Liver (tissue), 9 donors: ENCODE results near the gene MRO. TPM values are rescaled to one million over a fixed set of nuclear protein-coding genes. Genes with fewer than 3 reads are reported as not detected.

ENCODE experiments used
- DNase-seq: peaks from one replicate; pipeline ENCODE4 v3.0.0-alpha.2; 2017; ENCODE audit warnings: low spot score
- H3K27ac ChIP-seq, 2 donors: one replicate each; pipeline ENCODE4 v1.7.0; 2013; ENCODE audit warnings: inconsistent platforms in 2 of 2, low read length in 2 of 2, control low read depth in 1 of 2, low read depth in 1 of 2, mild to moderate bottlenecking in 1 of 2
- H3K27me3 ChIP-seq, 4 donors: one replicate each; pipeline versions ENCODE4 v1.6.1 to v1.7.0; 2013; ENCODE audit warnings: low read length in 3 of 4, inconsistent platforms in 1 of 4, mild to moderate bottlenecking in 1 of 4, moderate library complexity in 1 of 4; ENCODE audit not compliant: control insufficient read depth in 4 of 4, insufficient read depth in 4 of 4
- H3K36me3 ChIP-seq, 4 donors: one replicate each; pipeline versions ENCODE4 v1.6.1 to v1.7.0; 2013; ENCODE audit warnings: low read length in 3 of 4, mild to moderate bottlenecking in 3 of 4, low read depth in 1 of 4, moderate library complexity in 1 of 4; ENCODE audit not compliant: control insufficient read depth in 4 of 4, insufficient read depth in 3 of 4
- H3K4me1 ChIP-seq, 4 donors: one replicate each; pipeline versions ENCODE4 v1.6.1 to v1.7.0; 2013; ENCODE audit warnings: low read length in 3 of 4, mild to moderate bottlenecking in 3 of 4, moderate library complexity in 1 of 4; ENCODE audit not compliant: control insufficient read depth in 4 of 4, insufficient read depth in 4 of 4
- H3K4me3 ChIP-seq, 3 donors: one replicate each; pipeline versions ENCODE4 v1.6.1 to v1.7.0; 2013; ENCODE audit warnings: low read length in 3 of 3, control low read depth in 1 of 3, low read depth in 1 of 3, mild to moderate bottlenecking in 1 of 3
- H3K9ac ChIP-seq, 2 donors: one replicate each; pipeline ENCODE4 v1.7.0; 2013; ENCODE audit warnings: low read length in 2 of 2, mild to moderate bottlenecking in 2 of 2, moderate library complexity in 2 of 2, control low read depth in 1 of 2, low read depth in 1 of 2
- H3K9me3 ChIP-seq, 4 donors: one replicate each; pipeline versions ENCODE4 v1.6.1 to v1.7.0; 2013; ENCODE audit warnings: low read length in 3 of 4; ENCODE audit not compliant: control insufficient read depth in 4 of 4
- EGR1 ChIP-seq, 2 donors: IDR thresholded peaks; 2 replicates each; pipeline ENCODE4 v1.6.1; 2016 to 2018; ENCODE audit warnings: antibody characterized with exemption in 2 of 2, low read depth in 2 of 2
- FOXA1 ChIP-seq: IDR thresholded peaks from 2 replicates; pipeline ENCODE4 v1.6.1; 2016; ENCODE audit warnings: antibody characterized with exemption
- GABPA ChIP-seq, 2 donors: IDR thresholded peaks in 1 of 2; conservative IDR thresholded peaks in 1 of 2; 2 replicates each; pipeline ENCODE4 v1.6.1; 2016; ENCODE audit warnings: antibody characterized with exemption in 2 of 2, mild to moderate bottlenecking in 1 of 2, moderate library complexity in 1 of 2
- HNF4A ChIP-seq, 2 donors: conservative IDR thresholded peaks; 2 replicates each; pipeline ENCODE4 v1.6.1; 2016; ENCODE audit warnings: antibody characterized with exemption in 2 of 2, mild to moderate bottlenecking in 2 of 2
- HNF4G ChIP-seq: IDR thresholded peaks from 2 replicates; pipeline ENCODE4 v1.6.1; 2016; ENCODE audit warnings: antibody characterized with exemption
- JUND ChIP-seq, 2 donors: IDR thresholded peaks; 2 replicates each; pipeline ENCODE4 v1.6.1; 2016; ENCODE audit warnings: antibody characterized with exemption in 2 of 2
- NR2F2 ChIP-seq: IDR thresholded peaks from 2 replicates; pipeline ENCODE4 v1.6.1; 2016; ENCODE audit warnings: antibody characterized with exemption
- RAD21 ChIP-seq, 2 donors: IDR thresholded peaks; 2 replicates each; pipeline ENCODE4 v1.6.1; 2016; ENCODE audit warnings: antibody characterized with exemption in 2 of 2, mild to moderate bottlenecking in 2 of 2
- RXRA ChIP-seq, 2 donors: IDR thresholded peaks; 2 replicates each; pipeline ENCODE4 v1.6.1; 2017 to 2018; ENCODE audit warnings: antibody characterized with exemption in 2 of 2, mild to moderate bottlenecking in 1 of 2
- SP1 ChIP-seq: IDR thresholded peaks from 2 replicates; pipeline ENCODE4 v1.6.1; 2018; ENCODE audit warnings: antibody characterized with exemption, mild to moderate bottlenecking
- YY1 ChIP-seq: IDR thresholded peaks from 2 replicates; pipeline ENCODE4 v1.6.1; 2016; ENCODE audit warnings: antibody characterized with exemption, mild to moderate bottlenecking
- WGBS: extraction: QIAGEN DNeasy Blood & Tissue Kit; methylation state at CpG from one replicate; pipeline ENCODE4 v1.1.7; 2013; 5-methylcytosine and 5-hydroxymethylcytosine counted together
- polyA plus RNA-seq, 2 donors: library from polyadenylated mRNA; stranded (reverse) in 1 of 2; unstranded in 1 of 2; fragments of 200-250 nt in 1 of 2; fragments of >200 nt in 1 of 2; fragmentation: Nextera tagmentation in 1 of 2; extraction: Ambion mirVana in 1 of 2; gene quantifications; one replicate each; pipeline versions ENCODE4 v1.2.1 to v1.2.3, GENCODE V29; 2013 to 2015
- total RNA-seq, 2 donors: library from RNA; depleted of rRNA; stranded (reverse); fragments of >200 nt; gene quantifications; one replicate each; pipeline ENCODE4 v1.2.3, GENCODE V29; 2014
- TF ChIP-seq, protein P1 (sequence below): IDR thresholded peaks from 2 replicates; pipeline ENCODE4 v1.6.1; 2016; ENCODE audit warnings: antibody characterized with exemption
- TF ChIP-seq, protein P2 (sequence below): IDR thresholded peaks from 2 replicates; pipeline ENCODE4 v1.6.1; 2016; ENCODE audit warnings: antibody characterized with exemption, mild to moderate bottlenecking
- TF ChIP-seq, protein P3 (sequence below): fragments of 150-350 bp; IDR thresholded peaks from 2 replicates; pipeline ENCODE4 v1.5.1; 2017; ENCODE audit warnings: improper control_type of control experiment, low read depth, low read length; ENCODE audit not compliant: missing input control
- TF ChIP-seq, protein P4 (sequence below): IDR thresholded peaks from 2 replicates; pipeline ENCODE4 v1.6.1; 2016; ENCODE audit warnings: antibody characterized with exemption
- donor health status: healthy.
- donor health status: healthy.
- donor health status: healthy.
- donor health status: healthy.
- donor health status: healthy.

MRO gene
- total and polyA plus RNA-seq, 4 donors: 1.6 to 2.8 (median 2.7) TPM

DNA sequence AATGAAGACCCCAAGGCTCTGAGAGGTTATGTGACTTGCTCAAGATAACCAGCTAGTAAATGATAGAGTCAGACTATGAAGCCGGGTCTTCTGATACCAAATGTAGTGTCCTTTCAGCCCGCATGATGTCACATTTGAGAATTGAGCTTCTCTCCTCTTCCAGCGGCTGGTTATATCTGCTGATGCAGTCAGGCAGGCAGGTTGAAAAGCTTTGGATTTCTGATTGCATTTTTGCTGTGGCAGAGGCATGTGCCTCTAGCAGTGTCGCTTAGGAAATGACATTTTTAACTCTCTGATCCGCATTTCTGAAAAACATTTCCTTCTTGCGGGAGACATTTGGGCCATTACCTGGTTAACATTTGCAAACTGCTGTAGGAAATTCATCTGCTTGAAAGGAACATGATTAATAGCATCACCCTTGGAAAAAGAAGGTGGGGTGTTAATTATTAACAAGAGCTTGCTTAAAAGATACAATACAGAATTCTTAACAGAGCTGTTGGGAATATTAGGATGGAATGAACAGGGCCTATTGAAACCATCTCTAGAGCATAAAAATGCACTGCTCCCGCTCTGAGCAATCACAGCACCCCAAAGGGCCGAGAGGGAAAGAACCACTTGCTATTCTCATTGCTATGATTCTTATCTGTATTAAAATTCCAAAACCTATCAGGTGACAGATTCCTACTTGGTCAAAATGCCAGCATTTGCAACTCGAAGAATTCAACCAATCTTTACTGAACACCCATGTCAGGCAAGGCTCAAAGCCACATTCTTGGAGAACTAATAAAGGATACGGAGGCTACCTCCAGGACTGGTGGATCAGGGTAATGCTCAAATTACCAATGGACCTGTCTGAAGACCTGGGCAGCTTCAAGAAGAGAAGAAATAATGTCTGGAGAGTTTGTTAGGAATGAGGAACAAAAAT is 25.9 kb downstream of the MRO start:
- H3K27me3 ChIP-seq: no peaks in the 10 kb centered on the region
- no peaks in the 10 kb centered on the region for H3K9me3 ChIP-seq
- 92% methylated on average over 10 of the region's 10 CpGs for WGBS
- no peaks in the 10 kb centered on the region for H3K36me3 ChIP-seq
- H3K4me3 ChIP-seq: no peak overlapping the region
- H3K9ac ChIP-seq: no peak overlapping the region
- TF ChIP-seq FOXA1: no peak
- TF ChIP-seq YY1: no peak
- TF ChIP-seq RXRA (IDR thresholded peaks at IDR 0.05): no peak
- TF ChIP-seq, protein P1, sequence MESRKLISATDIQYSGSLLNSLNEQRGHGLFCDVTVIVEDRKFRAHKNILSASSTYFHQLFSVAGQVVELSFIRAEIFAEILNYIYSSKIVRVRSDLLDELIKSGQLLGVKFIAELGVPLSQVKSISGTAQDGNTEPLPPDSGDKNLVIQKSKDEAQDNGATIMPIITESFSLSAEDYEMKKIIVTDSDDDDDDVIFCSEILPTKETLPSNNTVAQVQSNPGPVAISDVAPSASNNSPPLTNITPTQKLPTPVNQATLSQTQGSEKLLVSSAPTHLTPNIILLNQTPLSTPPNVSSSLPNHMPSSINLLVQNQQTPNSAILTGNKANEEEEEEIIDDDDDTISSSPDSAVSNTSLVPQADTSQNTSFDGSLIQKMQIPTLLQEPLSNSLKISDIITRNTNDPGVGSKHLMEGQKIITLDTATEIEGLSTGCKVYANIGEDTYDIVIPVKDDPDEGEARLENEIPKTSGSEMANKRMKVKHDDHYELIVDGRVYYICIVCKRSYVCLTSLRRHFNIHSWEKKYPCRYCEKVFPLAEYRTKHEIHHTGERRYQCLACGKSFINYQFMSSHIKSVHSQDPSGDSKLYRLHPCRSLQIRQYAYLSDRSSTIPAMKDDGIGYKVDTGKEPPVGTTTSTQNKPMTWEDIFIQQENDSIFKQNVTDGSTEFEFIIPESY: no peak
- TF ChIP-seq NR2F2: no peak
- no peak for TF ChIP-seq RAD21 (IDR thresholded peaks at IDR 0.05)
- TF ChIP-seq, protein P2, sequence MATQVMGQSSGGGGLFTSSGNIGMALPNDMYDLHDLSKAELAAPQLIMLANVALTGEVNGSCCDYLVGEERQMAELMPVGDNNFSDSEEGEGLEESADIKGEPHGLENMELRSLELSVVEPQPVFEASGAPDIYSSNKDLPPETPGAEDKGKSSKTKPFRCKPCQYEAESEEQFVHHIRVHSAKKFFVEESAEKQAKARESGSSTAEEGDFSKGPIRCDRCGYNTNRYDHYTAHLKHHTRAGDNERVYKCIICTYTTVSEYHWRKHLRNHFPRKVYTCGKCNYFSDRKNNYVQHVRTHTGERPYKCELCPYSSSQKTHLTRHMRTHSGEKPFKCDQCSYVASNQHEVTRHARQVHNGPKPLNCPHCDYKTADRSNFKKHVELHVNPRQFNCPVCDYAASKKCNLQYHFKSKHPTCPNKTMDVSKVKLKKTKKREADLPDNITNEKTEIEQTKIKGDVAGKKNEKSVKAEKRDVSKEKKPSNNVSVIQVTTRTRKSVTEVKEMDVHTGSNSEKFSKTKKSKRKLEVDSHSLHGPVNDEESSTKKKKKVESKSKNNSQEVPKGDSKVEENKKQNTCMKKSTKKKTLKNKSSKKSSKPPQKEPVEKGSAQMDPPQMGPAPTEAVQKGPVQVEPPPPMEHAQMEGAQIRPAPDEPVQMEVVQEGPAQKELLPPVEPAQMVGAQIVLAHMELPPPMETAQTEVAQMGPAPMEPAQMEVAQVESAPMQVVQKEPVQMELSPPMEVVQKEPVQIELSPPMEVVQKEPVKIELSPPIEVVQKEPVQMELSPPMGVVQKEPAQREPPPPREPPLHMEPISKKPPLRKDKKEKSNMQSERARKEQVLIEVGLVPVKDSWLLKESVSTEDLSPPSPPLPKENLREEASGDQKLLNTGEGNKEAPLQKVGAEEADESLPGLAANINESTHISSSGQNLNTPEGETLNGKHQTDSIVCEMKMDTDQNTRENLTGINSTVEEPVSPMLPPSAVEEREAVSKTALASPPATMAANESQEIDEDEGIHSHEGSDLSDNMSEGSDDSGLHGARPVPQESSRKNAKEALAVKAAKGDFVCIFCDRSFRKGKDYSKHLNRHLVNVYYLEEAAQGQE: no peak
- no peak for TF ChIP-seq HNF4A (conservative IDR thresholded peaks at IDR 0.05)
- no peak for TF ChIP-seq HNF4G
- no peak for TF ChIP-seq GABPA (IDR thresholded peaks at IDR 0.05 in 1 of 2, conservative IDR thresholded peaks at IDR 0.05 in 1 of 2)
- no peak for TF ChIP-seq SP1
- TF ChIP-seq, protein P3, sequence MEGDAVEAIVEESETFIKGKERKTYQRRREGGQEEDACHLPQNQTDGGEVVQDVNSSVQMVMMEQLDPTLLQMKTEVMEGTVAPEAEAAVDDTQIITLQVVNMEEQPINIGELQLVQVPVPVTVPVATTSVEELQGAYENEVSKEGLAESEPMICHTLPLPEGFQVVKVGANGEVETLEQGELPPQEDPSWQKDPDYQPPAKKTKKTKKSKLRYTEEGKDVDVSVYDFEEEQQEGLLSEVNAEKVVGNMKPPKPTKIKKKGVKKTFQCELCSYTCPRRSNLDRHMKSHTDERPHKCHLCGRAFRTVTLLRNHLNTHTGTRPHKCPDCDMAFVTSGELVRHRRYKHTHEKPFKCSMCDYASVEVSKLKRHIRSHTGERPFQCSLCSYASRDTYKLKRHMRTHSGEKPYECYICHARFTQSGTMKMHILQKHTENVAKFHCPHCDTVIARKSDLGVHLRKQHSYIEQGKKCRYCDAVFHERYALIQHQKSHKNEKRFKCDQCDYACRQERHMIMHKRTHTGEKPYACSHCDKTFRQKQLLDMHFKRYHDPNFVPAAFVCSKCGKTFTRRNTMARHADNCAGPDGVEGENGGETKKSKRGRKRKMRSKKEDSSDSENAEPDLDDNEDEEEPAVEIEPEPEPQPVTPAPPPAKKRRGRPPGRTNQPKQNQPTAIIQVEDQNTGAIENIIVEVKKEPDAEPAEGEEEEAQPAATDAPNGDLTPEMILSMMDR: no peak
- H3K27ac ChIP-seq: no peak overlapping the region
- DNase-seq: no peak
- peaks cover 3 to 17% (median 9%) of the 10 kb centered on the region in 4 donors for H3K4me1 ChIP-seq

DNA sequence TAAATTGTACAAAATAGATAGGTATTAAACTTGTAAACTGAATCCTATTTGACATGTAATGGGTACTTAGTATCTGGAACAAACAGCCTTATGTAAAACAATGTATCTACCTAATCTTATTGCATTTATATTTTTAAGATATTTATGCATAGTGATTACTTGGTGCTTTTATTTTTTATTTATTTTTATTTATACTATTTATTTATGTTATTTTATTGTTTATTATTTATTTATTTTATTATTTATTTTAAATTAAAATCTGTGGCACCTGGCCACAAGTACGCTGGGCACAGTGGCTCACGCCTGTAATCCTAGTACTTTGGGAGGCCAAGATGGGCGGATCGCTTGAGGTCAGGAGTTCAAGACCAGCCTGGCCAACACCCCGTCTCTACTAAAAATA is 26.9 kb downstream of the MRO start:
- Histone ChIP-seq H3K36me3 (no peaks in the 10 kb centered on the region), H3K27me3 (no peaks in the 10 kb centered on the region), H3K9me3 (no peaks in the 10 kb centered on the region), H3K4me3 (no peak overlapping the region), H3K27ac (no peak overlapping the region), H3K9ac (no peak overlapping the region), H3K4me1 (peaks cover 3 to 17% (median 9%) of the 10 kb centered on the region in 4 donors)
- no peak for DNase-seq
- 97% methylated on average over 5 of the region's 5 CpGs for WGBS
- TF ChIP-seq JUND (IDR thresholded peaks at IDR 0.05) (no peak), SP1 (no peak), GABPA (IDR thresholded peaks at IDR 0.05 in 1 of 2, conservative IDR thresholded peaks at IDR 0.05 in 1 of 2) (no peak), HNF4A (conservative IDR thresholded peaks at IDR 0.05) (no peak), YY1 (no peak), FOXA1 (no peak), RAD21 (IDR thresholded peaks at IDR 0.05) (no peak), EGR1 (IDR thresholded peaks at IDR 0.05; ENCODE audit: low read depth in 2 of 2) (no peak), NR2F2 (no peak), RXRA (IDR thresholded peaks at IDR 0.05) (no peak)
- TF ChIP-seq, protein P1: no peak
- TF ChIP-seq, protein P3: no peak
- TF ChIP-seq, protein P4, sequence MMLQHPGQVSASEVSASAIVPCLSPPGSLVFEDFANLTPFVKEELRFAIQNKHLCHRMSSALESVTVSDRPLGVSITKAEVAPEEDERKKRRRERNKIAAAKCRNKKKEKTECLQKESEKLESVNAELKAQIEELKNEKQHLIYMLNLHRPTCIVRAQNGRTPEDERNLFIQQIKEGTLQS: no peak
